Liver (tissue), 3 donors: ENCODE measurements around the gene SCUBE3.

Experiments used
- GABPA ChIP-seq, 2 donors: IDR thresholded peaks in 1 of 2; conservative IDR thresholded peaks in 1 of 2; 2 replicates each; pipeline ENCODE4 v1.6.1; 2016; ENCODE audit warnings: antibody characterized with exemption in 2 of 2, mild to moderate bottlenecking in 1 of 2, moderate library complexity in 1 of 2
- HNF4A ChIP-seq, 2 donors: conservative IDR thresholded peaks; 2 replicates each; pipeline ENCODE4 v1.6.1; 2016; ENCODE audit warnings: antibody characterized with exemption in 2 of 2, mild to moderate bottlenecking in 2 of 2
- NR2F2 ChIP-seq: IDR thresholded peaks from 2 replicates; pipeline ENCODE4 v1.6.1; 2016; ENCODE audit warnings: antibody characterized with exemption
- RAD21 ChIP-seq, 2 donors: IDR thresholded peaks; 2 replicates each; pipeline ENCODE4 v1.6.1; 2016; ENCODE audit warnings: antibody characterized with exemption in 2 of 2, mild to moderate bottlenecking in 2 of 2
- TF ChIP-seq, protein P1 (sequence below): fragments of 150-350 bp; IDR thresholded peaks from 2 replicates; pipeline ENCODE4 v1.5.1; 2017; ENCODE audit warnings: improper control_type of control experiment, low read depth, low read length; ENCODE audit not compliant: missing input control
- TF ChIP-seq, protein P2 (sequence below): IDR thresholded peaks from 2 replicates; pipeline ENCODE4 v1.6.1; 2016; ENCODE audit warnings: antibody characterized with exemption, mild to moderate bottlenecking
- donor health status: healthy.
- donor health status: healthy.

DNA sequence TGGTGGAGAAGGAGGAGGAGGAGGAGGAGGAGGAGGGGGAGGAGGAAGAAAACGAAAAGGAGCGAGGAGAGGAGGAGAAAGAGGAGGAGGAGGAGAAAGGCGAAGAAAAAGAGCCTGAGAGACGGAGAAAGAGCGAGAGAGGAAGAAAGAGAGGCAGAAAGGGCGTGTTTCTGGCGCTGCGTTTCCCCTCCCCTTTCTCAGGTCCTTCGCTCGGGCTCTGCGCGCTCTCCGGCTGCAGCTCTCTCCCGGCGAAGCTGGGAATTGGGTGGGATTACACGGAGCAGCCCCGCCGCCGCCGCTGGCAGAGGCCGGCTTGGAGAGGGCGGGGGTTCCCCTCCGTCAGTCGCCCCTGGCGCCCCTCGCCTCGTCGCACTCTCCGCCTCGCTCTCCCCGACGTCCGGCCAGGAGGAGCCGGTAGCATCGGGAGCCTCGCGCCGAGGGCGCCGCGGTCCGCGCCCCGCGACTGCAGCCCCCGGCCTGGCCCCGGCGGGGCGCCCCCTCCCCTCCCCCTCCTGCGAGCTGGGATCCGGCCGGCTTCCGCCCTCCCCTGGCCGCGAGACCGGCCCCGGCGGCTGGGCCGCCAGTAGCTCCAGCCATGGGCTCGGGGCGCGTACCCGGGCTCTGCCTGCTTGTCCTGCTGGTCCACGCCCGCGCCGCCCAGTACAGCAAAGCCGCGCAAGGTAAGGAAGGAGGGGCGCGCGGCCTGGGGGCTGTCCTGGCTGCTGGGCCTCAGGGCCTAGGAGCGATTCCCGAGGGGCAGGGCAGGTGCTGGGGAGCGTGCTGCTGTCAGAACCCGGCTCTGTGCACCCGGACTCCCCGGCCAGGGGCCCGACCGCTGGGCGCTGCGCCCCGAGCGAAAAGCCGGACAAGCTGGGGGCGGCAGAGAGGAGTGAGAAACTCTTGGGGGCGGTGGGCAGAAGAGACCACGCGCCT is at the start of gene SCUBE3:
- no peak for TF ChIP-seq RAD21 (IDR thresholded peaks at IDR 0.05)
- TF ChIP-seq, protein P1, sequence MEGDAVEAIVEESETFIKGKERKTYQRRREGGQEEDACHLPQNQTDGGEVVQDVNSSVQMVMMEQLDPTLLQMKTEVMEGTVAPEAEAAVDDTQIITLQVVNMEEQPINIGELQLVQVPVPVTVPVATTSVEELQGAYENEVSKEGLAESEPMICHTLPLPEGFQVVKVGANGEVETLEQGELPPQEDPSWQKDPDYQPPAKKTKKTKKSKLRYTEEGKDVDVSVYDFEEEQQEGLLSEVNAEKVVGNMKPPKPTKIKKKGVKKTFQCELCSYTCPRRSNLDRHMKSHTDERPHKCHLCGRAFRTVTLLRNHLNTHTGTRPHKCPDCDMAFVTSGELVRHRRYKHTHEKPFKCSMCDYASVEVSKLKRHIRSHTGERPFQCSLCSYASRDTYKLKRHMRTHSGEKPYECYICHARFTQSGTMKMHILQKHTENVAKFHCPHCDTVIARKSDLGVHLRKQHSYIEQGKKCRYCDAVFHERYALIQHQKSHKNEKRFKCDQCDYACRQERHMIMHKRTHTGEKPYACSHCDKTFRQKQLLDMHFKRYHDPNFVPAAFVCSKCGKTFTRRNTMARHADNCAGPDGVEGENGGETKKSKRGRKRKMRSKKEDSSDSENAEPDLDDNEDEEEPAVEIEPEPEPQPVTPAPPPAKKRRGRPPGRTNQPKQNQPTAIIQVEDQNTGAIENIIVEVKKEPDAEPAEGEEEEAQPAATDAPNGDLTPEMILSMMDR = no peak
- no peak for TF ChIP-seq GABPA (IDR thresholded peaks at IDR 0.05 in 1 of 2, conservative IDR thresholded peaks at IDR 0.05 in 1 of 2)
- TF ChIP-seq HNF4A (conservative IDR thresholded peaks at IDR 0.05) = no peak
- TF ChIP-seq NR2F2 = no peak
- TF ChIP-seq, protein P2, sequence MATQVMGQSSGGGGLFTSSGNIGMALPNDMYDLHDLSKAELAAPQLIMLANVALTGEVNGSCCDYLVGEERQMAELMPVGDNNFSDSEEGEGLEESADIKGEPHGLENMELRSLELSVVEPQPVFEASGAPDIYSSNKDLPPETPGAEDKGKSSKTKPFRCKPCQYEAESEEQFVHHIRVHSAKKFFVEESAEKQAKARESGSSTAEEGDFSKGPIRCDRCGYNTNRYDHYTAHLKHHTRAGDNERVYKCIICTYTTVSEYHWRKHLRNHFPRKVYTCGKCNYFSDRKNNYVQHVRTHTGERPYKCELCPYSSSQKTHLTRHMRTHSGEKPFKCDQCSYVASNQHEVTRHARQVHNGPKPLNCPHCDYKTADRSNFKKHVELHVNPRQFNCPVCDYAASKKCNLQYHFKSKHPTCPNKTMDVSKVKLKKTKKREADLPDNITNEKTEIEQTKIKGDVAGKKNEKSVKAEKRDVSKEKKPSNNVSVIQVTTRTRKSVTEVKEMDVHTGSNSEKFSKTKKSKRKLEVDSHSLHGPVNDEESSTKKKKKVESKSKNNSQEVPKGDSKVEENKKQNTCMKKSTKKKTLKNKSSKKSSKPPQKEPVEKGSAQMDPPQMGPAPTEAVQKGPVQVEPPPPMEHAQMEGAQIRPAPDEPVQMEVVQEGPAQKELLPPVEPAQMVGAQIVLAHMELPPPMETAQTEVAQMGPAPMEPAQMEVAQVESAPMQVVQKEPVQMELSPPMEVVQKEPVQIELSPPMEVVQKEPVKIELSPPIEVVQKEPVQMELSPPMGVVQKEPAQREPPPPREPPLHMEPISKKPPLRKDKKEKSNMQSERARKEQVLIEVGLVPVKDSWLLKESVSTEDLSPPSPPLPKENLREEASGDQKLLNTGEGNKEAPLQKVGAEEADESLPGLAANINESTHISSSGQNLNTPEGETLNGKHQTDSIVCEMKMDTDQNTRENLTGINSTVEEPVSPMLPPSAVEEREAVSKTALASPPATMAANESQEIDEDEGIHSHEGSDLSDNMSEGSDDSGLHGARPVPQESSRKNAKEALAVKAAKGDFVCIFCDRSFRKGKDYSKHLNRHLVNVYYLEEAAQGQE = no peak
